Activated CD8-positive, alpha-beta T cell treated with anti-CD3 and anti-CD28 coated beads for 36 hours (primary cell): ENCODE data around the gene AP2M1. TPM values are rescaled to one million over a fixed set of nuclear protein-coding genes. Genes with fewer than 3 reads are reported as not detected.
A peak's percentile ranks its signal among the peaks of the same experiment; 100 is the strongest.

Source experiments
- ATAC-seq: fragments of 200-7000 bp; cut with Tn5 transposase; one replicate; pipeline ENCODE4 v1.10.0; 2021; ENCODE audit warnings: mild to moderate bottlenecking, moderate library complexity
- CTCF ChIA-PET: fragments of 350-600 bp; sonication (Branson Sonifier 250); formaldehyde crosslinking; loops from one replicate; lab custom pipeline; 2021; ENCODE audit warnings: antibody characterized with exemption; lab: Charles Lee
- POLR2A ChIA-PET: fragments of 350-600 bp; sonication (Branson Sonifier 250); formaldehyde crosslinking; loops from one replicate; lab custom pipeline; 2021; ENCODE audit warnings: antibody characterized with exemption; lab: Charles Lee
- DNase-seq: peaks from one replicate; pipeline ENCODE4 v3.0.0-alpha.2; 2020
- H3K27ac Mint-ChIP-seq: one replicate; pipeline ENCODE4 v1.8.0; 2021; ENCODE audit warnings: mild to moderate bottlenecking, mixed read lengths
- H3K27me3 Mint-ChIP-seq: one replicate; pipeline ENCODE4 v1.8.0; 2021; ENCODE audit warnings: mixed read lengths
- H3K36me3 Mint-ChIP-seq: one replicate; pipeline ENCODE4 v1.8.0; 2021; ENCODE audit warnings: low read depth, mixed read lengths
- H3K4me1 Mint-ChIP-seq: one replicate; pipeline ENCODE4 v1.8.0; 2021; ENCODE audit warnings: low read depth, mixed read lengths
- H3K4me3 Mint-ChIP-seq: one replicate; pipeline ENCODE4 v1.8.0; 2021; ENCODE audit warnings: mild to moderate bottlenecking, moderate library complexity, mixed read lengths
- H3K9me3 Mint-ChIP-seq: one replicate; pipeline ENCODE4 v1.8.0; 2021; ENCODE audit warnings: mixed read lengths
- CTCF ChIP-seq: fragments of 200-600 bp; IDR thresholded peaks from one replicate; pipeline ENCODE4 v1.8.0; 2022; ENCODE audit warnings: antibody characterized with exemption, mild to moderate bottlenecking
- intact Hi-C: fragments of 100-400 bp; cut with micrococcal nuclease; formaldehyde crosslinking; loops from one replicate; pipeline ENCODE4 v1.10.0; 2022
- total RNA-seq, 2 experiments: library from RNA; stranded (reverse); gene quantifications; one replicate each; pipeline ENCODE4 v1.2.3, GENCODE V29; 2021

The AP2M1 gene
- total RNA-seq, 2 experiments from 2014 or later: 211 to 223 TPM

GRCh38 chr3:184228376-184229137, 53.9 kb downstream of the AP2M1 start:
- DNase-seq (no peak), ATAC-seq (no peak)
- Mint-ChIP-seq H3K9me3 (no peaks in the 10 kb centered on the region), H3K27me3 (peaks cover 37% of the 10 kb centered on the region), H3K4me3 (peak overlapping the region; percentile 51), H3K27ac (no peak overlapping the region), H3K4me1 (peaks cover 11% of the 10 kb centered on the region), H3K36me3 (no peaks in the 10 kb centered on the region)
- intact Hi-C loops: loop anchor here (5.0 kb wide), 1 partner anchor 59 kb away; no protein-coding TSS in a partner anchor
- CTCF ChIA-PET: interaction anchor here (0.8 to 5.1 kb wide), 37 partner anchors 9 to 369 kb away, joined by 3 to 67 read pairs (median 10); partner anchors contain the start of genes ABCF3, CAMK2N2, EEF1AKMT4 and PARL
- POLR2A ChIA-PET: interaction anchor here (1.3 to 3.1 kb wide), 3 partner anchors 12 to 21 kb away, joined by 6 to 9 read pairs (median 6); partner anchors contain the start of gene EEF1AKMT4
- no peak for TF ChIP-seq CTCF

DNA sequence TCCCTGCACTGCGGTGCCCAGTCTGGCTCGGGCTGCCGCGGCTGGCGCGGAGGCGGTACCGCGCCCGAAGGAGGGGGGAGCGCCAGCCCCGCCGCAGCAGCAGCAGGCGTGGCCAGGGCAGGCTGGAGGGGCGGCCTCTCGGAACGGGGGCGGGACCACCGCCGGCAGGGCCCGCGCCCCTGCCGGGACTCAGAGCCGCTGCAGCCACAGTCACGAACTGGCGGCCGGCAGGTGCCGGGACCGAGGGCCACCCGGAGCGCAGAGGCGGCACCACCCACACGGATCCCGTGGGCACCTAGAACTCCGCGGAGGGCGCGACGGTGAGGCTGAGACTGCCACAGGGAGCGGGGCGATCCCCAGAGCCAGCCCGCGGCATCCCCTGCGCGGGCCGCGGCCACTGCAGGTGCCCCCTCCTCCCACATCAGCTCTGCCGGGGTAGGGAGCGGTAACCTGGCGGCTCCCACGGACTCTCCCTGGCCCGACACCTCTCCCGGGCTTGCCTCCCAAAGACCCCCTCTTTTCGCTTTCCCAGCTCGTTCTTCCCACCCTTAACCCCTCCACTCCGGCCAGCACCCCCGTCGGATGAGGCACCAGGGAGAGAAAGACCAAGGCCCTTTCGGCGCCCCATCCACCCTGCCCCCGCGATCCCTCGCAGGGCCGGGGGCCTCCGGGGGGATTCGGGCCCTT, 54.9 kb downstream of the AP2M1 start, which contains the start of gene VWA5B2:
Gene VWA5B2 (plus strand): TSS at position 192 of the 687 bp plus-strand sequence. CDS start 944 bp downstream, outside the sequence.
- ATAC-seq: peak; percentile 96
- Mint-ChIP-seq H3K9me3 (no peaks in the 10 kb centered on the region), H3K4me1 (peaks cover 11% of the 10 kb centered on the region), H3K4me3 (peak within 1 kb of the TSS; percentile 54), H3K27me3 (peaks cover 37% of the 10 kb centered on the region), H3K36me3 (no peaks in the 10 kb centered on the region), H3K27ac (no peak within 1 kb of the TSS)
- TF ChIP-seq CTCF: no peak
- intact Hi-C loops: loop anchor here (5.0 kb wide), 1 partner anchor 58 kb away; no protein-coding TSS in a partner anchor
- CTCF ChIA-PET: interaction anchor here (0.7 to 5.1 kb wide), 12 partner anchors 13 to 345 kb away, joined by 3 to 67 read pairs (median 14); partner anchors contain the start of genes CAMK2N2, EEF1AKMT4 and PARL
- POLR2A ChIA-PET: interaction anchor here (0.6 to 3.1 kb wide), 6 partner anchors 11 to 1162 kb away, joined by 3 to 9 read pairs (median 5); partner anchors contain the start of genes CAMK2N2 and EEF1AKMT4
- DNase-seq: peak; percentile 73

- Mint-ChIP-seq H3K36me3 (no peaks in the 10 kb centered on the region), H3K27ac (no peak overlapping the region), H3K27me3 (peaks cover 36% of the 10 kb centered on the region), H3K4me3 (peak overlapping the region; percentile 54), H3K9me3 (no peaks in the 10 kb centered on the region), H3K4me1 (peaks cover 11% of the 10 kb centered on the region)
- CTCF ChIA-PET: interaction anchor here (0.7 to 5.1 kb wide), 7 partner anchors 13 to 346 kb away, joined by 3 to 67 read pairs (median 4); partner anchors contain the start of genes EEF1AKMT4 and PARL
- ATAC-seq (no peak), DNase-seq (no peak)
- intact Hi-C loops: no loop called here
- TF ChIP-seq CTCF: no peak
- POLR2A ChIA-PET: interaction anchor here (0.8 to 3.1 kb wide), 5 partner anchors 10 to 62 kb away, joined by 3 to 9 read pairs (median 5); partner anchors contain the start of genes CAMK2N2 and EEF1AKMT4
These were observed 55.5 kb downstream of the AP2M1 start for GRCh38 chr3:184230081-184230602.

- Mint-ChIP-seq H3K4me1 (peaks cover 11% of the 10 kb centered on the region), H3K9me3 (no peaks in the 10 kb centered on the region), H3K27me3 (peaks cover 33% of the 10 kb centered on the region), H3K4me3 (peak overlapping the region; percentile 50), H3K36me3 (no peaks in the 10 kb centered on the region), H3K27ac (no peak overlapping the region)
- DNase-seq: no peak
- ChIA-PET POLR2A (interaction anchor here (1.3 to 1.7 kb wide), 2 partner anchors 15 to 31 kb away, joined by 5 read pairs; partner anchors contain the start of gene CAMK2N2), CTCF (interaction anchor here (0.7 to 1.5 kb wide), 4 partner anchors 12 to 59 kb away, joined by 3 to 6 read pairs (median 4); no protein-coding TSS in a partner anchor)
- intact Hi-C loops: no loop called here
- ATAC-seq: no peak
- TF ChIP-seq CTCF: no peak
These were observed 56.2 kb downstream of the AP2M1 start for GRCh38 chr3:184230603-184231528.
